Kidney (tissue), 14 donors: ENCODE data around the gene GGT7. TPM values are rescaled to one million over a fixed set of nuclear protein-coding genes. Genes with fewer than 3 reads are reported as not detected.
"Not testable (repeated sequence)": the region's sequence is repeated elsewhere in the genome, so short reads cannot be mapped to it uniquely, and the experiment has no call there.

Source experiments
- DNase-seq, 5 donors: peaks; one replicate each; pipeline ENCODE4 v3.0.0-alpha.2; 2013 to 2020
- FAIRE-seq: peaks from 2 replicates; lab custom pipeline; 2012; peaks lifted over from hg19 to GRCh38; lab: Jason Lieb, UNC
- H3K27ac ChIP-seq, 2 donors: one replicate each; pipeline ENCODE4 v1.7.0; 2013; ENCODE audit warnings: low read depth in 2 of 2, low read length in 2 of 2, inconsistent platforms in 1 of 2
- H3K27me3 ChIP-seq: one replicate; pipeline ENCODE4 v1.7.1; 2013; ENCODE audit warnings: low read length, inconsistent platforms; ENCODE audit not compliant: control insufficient read depth, insufficient read depth
- H3K36me3 ChIP-seq, 3 donors: one replicate each; pipeline versions ENCODE4 v1.7.0 to v1.7.1; 2013; ENCODE audit warnings: low read length in 3 of 3, control low read depth in 1 of 3, inconsistent platforms in 1 of 3; ENCODE audit not compliant: insufficient read depth in 3 of 3, control insufficient read depth in 2 of 3
- H3K4me1 ChIP-seq, 3 donors: one replicate each; pipeline versions ENCODE4 v1.7.0 to v1.7.1; 2013; ENCODE audit warnings: low read length in 3 of 3, inconsistent platforms in 1 of 3, low read depth in 1 of 3; ENCODE audit not compliant: control insufficient read depth in 2 of 3, insufficient read depth in 2 of 3
- H3K4me3 ChIP-seq, 3 donors: one replicate each; pipeline versions ENCODE4 v1.7.0 to v1.8.1; 2013; ENCODE audit warnings: low read length in 3 of 3, control low read depth in 1 of 3, inconsistent platforms in 1 of 3
- H3K9ac ChIP-seq, 3 donors: one replicate each; pipeline versions ENCODE4 v1.7.0 to v1.7.1; 2013; ENCODE audit warnings: low read length in 3 of 3, control low read depth in 1 of 3, inconsistent platforms in 1 of 3
- H3K9me3 ChIP-seq, 3 donors: one replicate each; pipeline versions ENCODE4 v1.7.0 to v1.7.1; 2013; ENCODE audit warnings: low read length in 3 of 3, control low read depth in 1 of 3, inconsistent platforms in 1 of 3; ENCODE audit not compliant: control insufficient read depth in 2 of 3, insufficient read depth in 1 of 3
- CTCF ChIP-seq: IDR thresholded peaks from 3 replicates; pipeline ENCODE4 v1.5.1; 2012; ENCODE audit warnings: mild to moderate bottlenecking, moderate library complexity, borderline replicate concordance; ENCODE audit not compliant: insufficient read depth; ENCODE audit errors: extremely low read depth
- intact Hi-C: fragments of 100-400 bp; cut with DNase I; formaldehyde crosslinking; loops from one replicate; pipeline ENCODE4 v1.11.1; 2022
- polyA plus RNA-seq: library from polyadenylated mRNA; stranded (reverse); fragments of 350-450 nt; fragmentation: Illumina TruSeq; extraction: RNeasy Lipid Tissue Mini Kit (QIAGEN cat#74804); gene quantifications from one replicate; pipeline ENCODE4 v1.2.3, GENCODE V29; 2014; ENCODE audit warnings: low read depth, low replicate concordance; ENCODE audit not compliant: insufficient read depth
- total RNA-seq: library from RNA; stranded (reverse); fragmentation: NEBNext Ultra II Directional; extraction: Animal tissue kit (Norgen Biotek cat#: 25700); gene quantifications from one replicate; pipeline ENCODE4 v1.2.1, GENCODE V29; 2021
- donor health status: control.
- donor health status: control.
- donor health status: control.
- donor health status: control.
- donor health status: control.
- donor health status: DM: yes; HTN: yes; CAD: no.
- donor health status: Normal renal cell carcinoma (clear cell type).

Gene GGT7
- total and polyA plus RNA-seq, 2 donors from 2014 or later = 24.3 to 27.0 TPM

- H3K27me3 ChIP-seq = no peaks in the 10 kb centered on the region
- no peak for TF ChIP-seq CTCF
- H3K4me1 ChIP-seq = peaks cover 0 to 3% (median 0%) of the 10 kb centered on the region in 3 donors
- H3K36me3 ChIP-seq = peaks cover 0 to 5% (median 0%) of the 10 kb centered on the region in 3 donors
- H3K9me3 ChIP-seq = no peaks in the 10 kb centered on the region
- no peak overlapping the region for H3K4me3 ChIP-seq
- DNase-seq = no peak
- no peak for FAIRE-seq
- no peak overlapping the region for H3K9ac ChIP-seq
- intact Hi-C loops = no loop called here
- H3K27ac ChIP-seq = no peak overlapping the region
Measured at GRCh38 chr20:34817801-34818200, 54.9 kb downstream of the GGT7 start.

GRCh38 chr20:34817072-34817471 is 55.6 kb downstream of the GGT7 start:
- Histone ChIP-seq H3K4me3 (no peak overlapping the region), H3K9me3 (no peaks in the 10 kb centered on the region), H3K36me3 (no peaks in the 10 kb centered on the region), H3K27me3 (no peaks in the 10 kb centered on the region), H3K4me1 (peaks cover 0 to under 1% (median 0%) of the 10 kb centered on the region in 3 donors), H3K9ac (no peak overlapping the region), H3K27ac (no peak overlapping the region)
- DNase-seq (no peak), FAIRE-seq (no peak)
- intact Hi-C loops = no loop called here
- TF ChIP-seq CTCF = no peak

- intact Hi-C loops = no loop called here
- TF ChIP-seq CTCF = no peak
- no peak overlapping the region for H3K27ac ChIP-seq
- H3K4me1 ChIP-seq = no peaks in the 10 kb centered on the region
- no peaks in the 10 kb centered on the region for H3K27me3 ChIP-seq
- DNase-seq = no peak
- FAIRE-seq = no peak
- no peak overlapping the region for H3K9ac ChIP-seq
- H3K9me3 ChIP-seq = no peaks in the 10 kb centered on the region
- H3K36me3 ChIP-seq = no peaks in the 10 kb centered on the region
- no peak overlapping the region for H3K4me3 ChIP-seq
Measured at GRCh38 chr20:34815636-34816035, 57.0 kb downstream of the GGT7 start.

GRCh38 chr20:34808583-34808982 is 64.1 kb downstream of the GGT7 start:
- intact Hi-C loops = no loop called here
- no peak for FAIRE-seq
- Histone ChIP-seq H3K9me3 (no peaks in the 10 kb centered on the region), H3K27me3 (no peaks in the 10 kb centered on the region), H3K36me3 (no peaks in the 10 kb centered on the region), H3K4me1 (no peaks in the 10 kb centered on the region), H3K9ac (no peak overlapping the region), H3K4me3 (no peak overlapping the region), H3K27ac (no peak overlapping the region)
- no peak for TF ChIP-seq CTCF
- DNase-seq = no peak

- H3K9me3 ChIP-seq, H3K4me3 ChIP-seq, H3K27me3 ChIP-seq, intact Hi-C loops, H3K27ac ChIP-seq, H3K9ac ChIP-seq, H3K36me3 ChIP-seq, H3K4me1 ChIP-seq, FAIRE-seq: not testable (repeated sequence)
- DNase-seq = peak in 1 of 5 donors; percentile 6
Measured at GRCh38 chr20:34807944-34808465, 64.7 kb downstream of the GGT7 start.
